Kidney (tissue), 14 donors: ENCODE data around the gene UQCR11. TPM values are rescaled to one million over a fixed set of nuclear protein-coding genes. Genes with fewer than 3 reads are reported as not detected.
"Not testable (repeated sequence)": the region's sequence is repeated elsewhere in the genome, so short reads cannot be mapped to it uniquely, and the experiment has no call there.

Experiments used
- DNase-seq, 5 donors: peaks; one replicate each; pipeline ENCODE4 v3.0.0-alpha.2; 2013 to 2020
- FAIRE-seq: peaks from 2 replicates; lab custom pipeline; 2012; peaks lifted over from hg19 to GRCh38; lab: Jason Lieb, UNC
- H3K27ac ChIP-seq, 2 donors: one replicate each; pipeline ENCODE4 v1.7.0; 2013; ENCODE audit warnings: low read depth in 2 of 2, low read length in 2 of 2, inconsistent platforms in 1 of 2
- H3K27me3 ChIP-seq: one replicate; pipeline ENCODE4 v1.7.1; 2013; ENCODE audit warnings: low read length, inconsistent platforms; ENCODE audit not compliant: control insufficient read depth, insufficient read depth
- H3K36me3 ChIP-seq, 3 donors: one replicate each; pipeline versions ENCODE4 v1.7.0 to v1.7.1; 2013; ENCODE audit warnings: low read length in 3 of 3, control low read depth in 1 of 3, inconsistent platforms in 1 of 3; ENCODE audit not compliant: insufficient read depth in 3 of 3, control insufficient read depth in 2 of 3
- H3K4me1 ChIP-seq, 3 donors: one replicate each; pipeline versions ENCODE4 v1.7.0 to v1.7.1; 2013; ENCODE audit warnings: low read length in 3 of 3, inconsistent platforms in 1 of 3, low read depth in 1 of 3; ENCODE audit not compliant: control insufficient read depth in 2 of 3, insufficient read depth in 2 of 3
- H3K4me3 ChIP-seq, 3 donors: one replicate each; pipeline versions ENCODE4 v1.7.0 to v1.8.1; 2013; ENCODE audit warnings: low read length in 3 of 3, control low read depth in 1 of 3, inconsistent platforms in 1 of 3
- H3K9ac ChIP-seq, 3 donors: one replicate each; pipeline versions ENCODE4 v1.7.0 to v1.7.1; 2013; ENCODE audit warnings: low read length in 3 of 3, control low read depth in 1 of 3, inconsistent platforms in 1 of 3
- H3K9me3 ChIP-seq, 3 donors: one replicate each; pipeline versions ENCODE4 v1.7.0 to v1.7.1; 2013; ENCODE audit warnings: low read length in 3 of 3, control low read depth in 1 of 3, inconsistent platforms in 1 of 3; ENCODE audit not compliant: control insufficient read depth in 2 of 3, insufficient read depth in 1 of 3
- CTCF ChIP-seq: IDR thresholded peaks from 3 replicates; pipeline ENCODE4 v1.5.1; 2012; ENCODE audit warnings: mild to moderate bottlenecking, moderate library complexity, borderline replicate concordance; ENCODE audit not compliant: insufficient read depth; ENCODE audit errors: extremely low read depth
- intact Hi-C: fragments of 100-400 bp; cut with DNase I; formaldehyde crosslinking; loops from one replicate; pipeline ENCODE4 v1.11.1; 2022
- polyA plus RNA-seq: library from polyadenylated mRNA; stranded (reverse); fragments of 350-450 nt; fragmentation: Illumina TruSeq; extraction: RNeasy Lipid Tissue Mini Kit (QIAGEN cat#74804); gene quantifications from one replicate; pipeline ENCODE4 v1.2.3, GENCODE V29; 2014; ENCODE audit warnings: low read depth, low replicate concordance; ENCODE audit not compliant: insufficient read depth
- total RNA-seq: library from RNA; stranded (reverse); fragmentation: NEBNext Ultra II Directional; extraction: Animal tissue kit (Norgen Biotek cat#: 25700); gene quantifications from one replicate; pipeline ENCODE4 v1.2.1, GENCODE V29; 2021
- donor health status: control.
- donor health status: control.
- donor health status: control.
- donor health status: control.
- donor health status: control.
- donor health status: DM: yes; HTN: yes; CAD: no.
- donor health status: Normal renal cell carcinoma (clear cell type).

The UQCR11 gene
- total and polyA plus RNA-seq, 2 donors from 2014 or later: 200 to 777 TPM

GRCh38 chr19:1646149-1646548 is 40.9 kb upstream of the UQCR11 start:
- H3K9me3 ChIP-seq: no peaks in the 10 kb centered on the region
- H3K36me3 ChIP-seq: no peaks in the 10 kb centered on the region
- TF ChIP-seq CTCF: no peak
- H3K4me3 ChIP-seq: no peak overlapping the region
- intact Hi-C loops: no loop called here
- peak in 2 of 5 donors; percentile 35 to 71 for DNase-seq
- peaks cover 0 to 11% (median 6%) of the 10 kb centered on the region in 3 donors for H3K4me1 ChIP-seq
- FAIRE-seq: no peak
- H3K9ac ChIP-seq: no peak overlapping the region
- H3K27me3 ChIP-seq: no peaks in the 10 kb centered on the region
- no peak overlapping the region for H3K27ac ChIP-seq

- no peak overlapping the region for H3K9ac ChIP-seq
- intact Hi-C loops: no loop called here
- FAIRE-seq: no peak
- no peaks in the 10 kb centered on the region for H3K36me3 ChIP-seq
- H3K4me1 ChIP-seq: peaks cover 0 to 7% (median 6%) of the 10 kb centered on the region in 3 donors
- H3K27ac ChIP-seq: no peak overlapping the region
- no peak overlapping the region for H3K4me3 ChIP-seq
- H3K27me3 ChIP-seq: no peaks in the 10 kb centered on the region
- DNase-seq: peak in 1 of 5 donors; percentile 75
- no peaks in the 10 kb centered on the region for H3K9me3 ChIP-seq
- no peak for TF ChIP-seq CTCF
Observed at GRCh38 chr19:1645299-1645698, 40.0 kb upstream of the UQCR11 start.

- no peak overlapping the region for H3K9ac ChIP-seq
- intact Hi-C loops: no loop called here
- DNase-seq: peak in 1 of 5 donors; percentile 67
- H3K27me3 ChIP-seq: no peaks in the 10 kb centered on the region
- H3K36me3 ChIP-seq: no peaks in the 10 kb centered on the region
- no peak for TF ChIP-seq CTCF
- H3K9me3 ChIP-seq: no peaks in the 10 kb centered on the region
- peaks cover 0 to 5% (median 3%) of the 10 kb centered on the region in 3 donors for H3K4me1 ChIP-seq
- FAIRE-seq: no peak
- H3K27ac ChIP-seq: no peak overlapping the region
- H3K4me3 ChIP-seq: no peak overlapping the region
Observed at GRCh38 chr19:1644070-1644469, 38.8 kb upstream of the UQCR11 start.

GRCh38 chr19:1640893-1641448 is 35.7 kb upstream of the UQCR11 start:
- H3K36me3 ChIP-seq, H3K9me3 ChIP-seq, H3K9ac ChIP-seq, H3K4me1 ChIP-seq, DNase-seq, H3K4me3 ChIP-seq, intact Hi-C loops, FAIRE-seq, H3K27ac ChIP-seq, H3K27me3 ChIP-seq: not testable (repeated sequence)
